Stimulated activated CD4-positive, alpha-beta T cell treated with anti-CD3 and anti-CD28 coated beads, TNF-alpha, amount 100 ng/mL, for 24 hours (primary cell): ENCODE measurements around the gene SMAD6.
"Not testable (repeated sequence)": the region's sequence is repeated elsewhere in the genome, so short reads cannot be mapped to it uniquely, and the experiment has no call there.

Experiments used
- DNase-seq, 3 experiments: peaks; one replicate each; pipeline ENCODE4 v3.0.0-alpha.2; 2020; ENCODE audit warnings: low read depth in 3 of 3

The SMAD6 gene

DNA sequence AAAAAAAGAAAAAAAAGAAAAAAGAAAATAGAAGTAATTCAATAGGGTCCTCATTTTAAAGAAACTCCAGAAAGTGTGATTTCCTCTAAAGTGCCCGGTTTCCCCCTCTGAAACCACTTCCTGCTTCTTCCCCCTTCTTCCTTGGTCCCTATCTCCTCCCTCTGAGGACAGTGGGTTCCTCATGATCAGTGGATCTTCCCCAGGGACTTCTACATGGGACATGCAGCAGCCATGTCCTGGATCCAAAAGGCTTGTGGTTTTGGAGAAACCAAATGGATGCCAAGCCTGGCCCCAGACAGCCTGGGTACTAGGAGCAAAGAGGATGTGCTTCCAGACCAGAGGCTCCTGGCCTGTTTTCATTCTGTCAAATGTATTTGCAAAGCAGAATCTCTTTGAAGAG, 26.6 kb upstream of the SMAD6 start:
- DNase-seq, result no peak

DNA sequence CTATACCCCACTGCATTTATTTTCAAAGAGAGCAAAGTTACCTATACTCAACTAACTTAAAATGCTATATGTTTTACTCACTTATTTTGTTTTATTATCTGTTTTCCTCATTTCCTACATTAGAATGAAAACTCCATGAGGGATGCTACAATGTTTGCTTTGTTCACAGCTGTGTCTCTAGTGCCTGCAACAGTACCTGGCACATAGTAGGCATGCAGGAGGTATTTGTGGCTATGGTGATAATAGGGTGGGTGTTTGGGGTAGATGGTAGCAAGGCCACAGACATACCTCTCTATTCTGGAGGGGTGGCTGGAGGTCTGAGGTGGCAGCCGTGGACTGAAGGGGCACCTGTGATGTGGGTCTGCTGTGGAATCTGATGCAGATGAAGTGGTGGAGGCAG, 24.7 kb upstream of the SMAD6 start:
- no peak for DNase-seq

DNA sequence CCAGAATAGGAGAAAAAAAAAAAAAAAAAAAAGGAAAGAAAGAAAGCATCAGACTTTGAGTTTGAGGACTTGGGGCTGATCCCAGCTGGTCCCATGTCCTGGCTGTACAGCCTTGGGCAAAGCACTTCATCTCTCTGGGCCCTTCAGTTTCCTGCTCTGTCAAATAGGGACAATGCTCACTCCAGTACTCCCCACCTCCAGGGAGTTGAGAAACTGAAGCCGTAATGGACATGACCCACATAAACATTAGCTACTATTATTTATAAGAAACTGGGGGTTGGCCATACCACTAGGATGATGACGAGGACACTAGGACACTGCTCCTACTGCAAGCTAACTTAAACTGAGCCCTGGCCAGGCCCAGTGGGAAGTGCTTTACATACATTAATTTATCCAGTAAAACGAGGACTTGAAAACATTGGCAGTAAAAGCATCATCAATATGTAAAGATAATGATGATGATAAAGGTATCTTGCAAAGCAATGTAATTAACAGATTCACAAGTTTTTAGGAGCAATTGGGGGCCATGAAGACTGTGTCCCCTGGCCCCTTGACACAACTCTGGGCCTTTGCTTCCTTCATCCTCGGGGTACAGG, 22.9 kb upstream of the SMAD6 start:
- DNase-seq, result no peak

DNA sequence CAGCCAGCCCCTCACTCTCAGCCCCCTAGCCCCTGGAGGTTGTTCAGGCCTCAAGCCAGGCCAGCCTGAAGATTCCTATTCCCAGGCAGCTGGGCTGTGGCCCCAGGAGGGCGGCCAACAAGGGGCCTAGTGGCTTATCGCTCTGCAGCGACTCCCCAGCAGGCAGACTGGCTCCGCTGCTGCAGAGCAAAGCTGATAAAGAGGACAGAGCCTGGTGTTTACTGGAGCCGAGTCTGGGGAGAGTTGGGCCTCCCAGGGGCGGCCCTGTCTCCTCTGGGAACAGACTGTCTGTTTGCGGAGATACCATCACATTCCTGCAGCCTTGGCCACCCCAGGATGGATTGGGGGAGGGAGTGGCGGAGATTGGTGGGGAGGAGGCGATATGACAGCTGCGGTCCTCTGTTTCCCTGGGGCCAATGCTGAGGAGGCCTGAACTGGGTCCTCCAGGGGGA, 22.4 kb upstream of the SMAD6 start:
- DNase-seq, result no peak

DNA sequence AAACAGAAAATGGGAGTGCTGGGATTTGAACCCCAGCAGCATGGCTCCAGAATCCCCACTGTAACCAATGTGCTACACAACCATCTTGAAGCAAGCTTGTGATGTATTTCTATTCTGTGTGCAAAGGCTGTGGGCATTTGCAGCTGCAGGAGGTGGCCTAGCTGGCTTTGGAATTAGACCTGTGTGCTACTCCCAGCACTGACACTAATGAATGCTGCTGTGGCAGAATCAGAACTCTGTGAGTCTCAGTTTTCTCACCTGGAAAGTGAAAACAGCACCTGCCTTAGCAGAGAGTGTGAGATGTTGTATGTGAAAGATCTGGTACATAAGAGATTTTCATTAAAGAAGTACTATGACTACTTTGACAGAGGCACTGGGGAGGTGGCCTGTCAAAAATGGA, 21.5 kb upstream of the SMAD6 start:
- DNase-seq, result no peak

DNA sequence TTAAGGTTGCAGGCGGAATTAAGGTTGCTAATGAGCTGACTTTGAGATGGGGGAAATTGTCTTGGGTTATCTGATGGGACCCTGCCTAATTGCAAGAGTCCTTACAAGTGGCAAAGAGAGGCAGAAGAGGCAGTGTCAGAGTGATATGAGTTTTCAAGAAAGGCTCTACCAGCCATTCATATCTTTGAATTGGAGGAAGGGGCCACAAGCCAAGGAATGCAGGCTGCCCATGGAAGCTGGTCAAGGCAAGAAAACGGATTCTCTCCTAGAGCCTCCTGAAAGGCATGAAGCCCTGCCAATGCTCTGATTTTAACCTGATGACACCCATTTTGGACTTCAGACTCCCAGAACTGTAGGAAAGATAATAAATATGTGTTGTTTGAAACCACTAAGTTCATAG, 20.6 kb upstream of the SMAD6 start:
- no peak for DNase-seq

DNA sequence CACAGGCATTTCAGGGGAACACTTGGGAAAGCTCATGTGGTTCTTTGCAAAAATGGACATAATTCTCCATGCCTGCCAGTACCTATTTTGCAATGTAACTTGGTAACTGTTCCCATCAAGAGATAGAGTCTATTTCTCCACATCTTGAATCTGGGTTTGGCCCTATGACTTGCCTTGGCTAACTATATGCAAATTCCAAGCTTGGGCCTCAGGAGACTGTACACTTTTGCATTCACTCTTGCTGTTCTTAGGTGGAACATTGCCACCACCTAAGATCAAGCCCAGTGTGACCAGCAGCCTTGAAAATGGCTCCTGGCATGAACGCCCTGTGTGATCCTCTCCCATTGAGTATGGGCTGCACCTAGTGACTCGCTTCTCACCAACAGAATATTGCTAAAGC, 19.8 kb upstream of the SMAD6 start:
- DNase-seq, result no peak

DNA sequence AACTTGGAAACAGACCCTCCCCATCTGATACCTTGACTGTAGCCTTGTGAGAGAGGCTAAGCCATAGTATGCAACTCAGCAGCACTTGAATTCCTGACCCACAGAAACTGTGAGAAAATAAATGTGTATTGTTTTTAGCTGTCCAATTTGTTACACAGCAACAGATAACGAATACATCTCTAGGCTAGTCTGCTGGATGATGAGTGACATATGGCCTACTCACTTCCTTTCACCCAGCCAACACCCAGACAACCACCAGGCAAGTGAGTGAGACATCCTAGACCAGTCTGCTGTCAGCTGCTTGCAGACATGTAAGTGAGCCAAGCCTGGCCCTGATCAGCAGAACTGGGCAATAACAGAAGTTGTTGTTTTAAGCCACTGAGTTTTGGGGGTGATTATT, 19.2 kb upstream of the SMAD6 start:
- no peak for DNase-seq

DNA sequence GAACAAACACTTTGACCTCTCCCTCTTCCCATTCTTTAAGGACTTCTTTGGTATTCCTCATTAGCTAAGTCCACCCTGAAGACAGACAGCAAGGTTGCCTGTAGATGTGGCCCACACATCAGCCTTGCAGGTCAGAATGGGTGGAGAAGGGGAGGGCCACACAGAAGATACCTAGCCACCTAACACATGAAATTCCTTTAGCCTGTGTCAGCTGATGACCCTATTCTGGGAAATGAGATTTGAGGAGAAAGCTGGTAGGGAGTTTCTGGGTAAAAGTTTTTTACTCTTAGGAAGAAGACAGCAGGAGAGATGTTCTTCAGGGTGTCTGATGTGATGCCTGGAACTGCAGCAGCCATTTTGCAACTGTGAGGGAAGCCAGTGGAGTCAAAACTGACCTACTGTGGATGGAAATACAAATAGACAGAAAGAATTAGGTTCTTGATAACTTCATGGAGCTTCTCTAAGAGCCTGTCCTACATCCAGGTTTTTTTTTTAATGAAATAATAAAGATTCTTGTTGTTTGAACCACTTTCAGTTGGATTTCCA, 17.8 kb upstream of the SMAD6 start:
- DNase-seq, result no peak

DNA sequence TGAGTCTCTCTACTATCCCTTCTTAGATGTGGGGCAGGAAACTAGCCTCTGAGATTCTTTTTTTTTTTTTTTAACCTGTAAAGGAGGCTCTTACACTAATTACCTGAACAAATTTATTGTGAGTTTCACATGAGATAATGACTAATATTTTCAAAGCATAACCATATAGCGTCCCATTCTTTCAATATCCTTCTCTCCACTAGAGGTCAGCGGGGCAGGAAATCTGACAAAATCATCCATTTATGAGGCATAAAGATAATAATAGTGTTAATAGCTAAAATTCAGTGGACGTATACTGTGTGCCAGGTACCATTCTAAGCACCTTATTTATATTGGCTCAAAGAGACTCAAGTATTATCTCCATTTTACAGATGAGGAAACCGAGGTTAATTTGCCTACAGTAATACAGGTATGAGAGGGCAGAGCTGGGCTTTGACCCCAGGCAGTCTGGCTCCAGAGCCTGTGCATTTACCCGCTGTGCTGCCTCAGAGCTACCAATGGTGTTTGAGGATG, 16.3 kb upstream of the SMAD6 start:
- no peak for DNase-seq

DNA sequence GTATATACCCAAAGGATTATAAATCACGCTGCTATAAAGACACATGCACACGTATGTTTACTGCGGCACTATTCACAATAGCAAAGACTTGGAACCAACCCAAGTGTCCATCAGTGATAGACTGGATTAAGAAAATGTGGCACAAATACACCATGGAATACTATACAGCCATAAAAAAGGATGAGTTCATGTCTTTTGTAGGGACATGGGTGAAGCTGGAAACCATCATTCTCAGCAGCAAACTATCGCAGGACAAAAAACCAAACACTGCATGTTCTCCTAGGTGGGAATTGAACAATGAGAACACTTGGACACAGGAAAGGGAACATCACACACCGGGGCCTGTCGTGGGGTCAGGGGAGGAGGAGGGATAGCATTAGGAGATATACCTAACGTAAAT, 11.1 kb upstream of the SMAD6 start:
- DNase-seq, result not testable (repeated sequence)

DNA sequence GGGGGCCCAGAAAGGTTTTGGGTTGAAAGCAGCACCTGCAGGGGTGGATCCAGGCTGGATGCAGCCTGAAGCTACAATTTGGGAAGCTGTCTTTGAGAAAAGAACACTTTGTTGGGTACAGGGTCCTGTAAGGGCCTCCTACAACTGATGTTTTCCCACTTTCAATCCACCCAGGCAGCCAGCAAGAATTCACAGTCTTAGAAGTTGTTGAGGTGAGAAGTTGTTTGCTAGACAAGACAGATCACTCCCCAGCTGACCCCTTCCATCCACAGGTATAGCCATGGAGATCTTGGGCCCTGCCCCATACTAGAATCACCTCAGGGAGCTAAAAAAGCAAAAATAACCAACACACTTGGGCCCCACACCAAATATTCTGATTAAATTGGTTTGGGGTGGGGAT, 10.3 kb upstream of the SMAD6 start:
- DNase-seq, result no peak

DNA sequence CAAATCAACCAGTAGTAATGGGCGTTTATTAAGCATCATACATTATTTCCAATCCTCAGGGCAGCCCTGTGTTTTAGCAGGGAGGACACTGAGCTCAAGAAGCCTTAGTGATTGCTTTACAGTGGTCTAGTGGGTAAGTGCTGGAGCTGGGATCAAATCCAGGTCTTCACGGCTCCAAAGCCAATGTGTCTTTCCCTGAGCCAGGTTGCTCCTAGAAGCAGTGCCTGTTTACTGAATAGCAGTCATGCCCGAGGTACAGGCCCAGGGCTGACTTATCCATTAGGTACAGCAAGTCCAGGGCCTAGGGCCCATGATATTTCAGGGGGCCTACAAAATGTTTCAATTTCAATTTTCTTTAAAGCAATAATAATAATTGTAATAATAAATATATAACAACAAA, 9.6 kb upstream of the SMAD6 start:
- DNase-seq, result no peak

DNA sequence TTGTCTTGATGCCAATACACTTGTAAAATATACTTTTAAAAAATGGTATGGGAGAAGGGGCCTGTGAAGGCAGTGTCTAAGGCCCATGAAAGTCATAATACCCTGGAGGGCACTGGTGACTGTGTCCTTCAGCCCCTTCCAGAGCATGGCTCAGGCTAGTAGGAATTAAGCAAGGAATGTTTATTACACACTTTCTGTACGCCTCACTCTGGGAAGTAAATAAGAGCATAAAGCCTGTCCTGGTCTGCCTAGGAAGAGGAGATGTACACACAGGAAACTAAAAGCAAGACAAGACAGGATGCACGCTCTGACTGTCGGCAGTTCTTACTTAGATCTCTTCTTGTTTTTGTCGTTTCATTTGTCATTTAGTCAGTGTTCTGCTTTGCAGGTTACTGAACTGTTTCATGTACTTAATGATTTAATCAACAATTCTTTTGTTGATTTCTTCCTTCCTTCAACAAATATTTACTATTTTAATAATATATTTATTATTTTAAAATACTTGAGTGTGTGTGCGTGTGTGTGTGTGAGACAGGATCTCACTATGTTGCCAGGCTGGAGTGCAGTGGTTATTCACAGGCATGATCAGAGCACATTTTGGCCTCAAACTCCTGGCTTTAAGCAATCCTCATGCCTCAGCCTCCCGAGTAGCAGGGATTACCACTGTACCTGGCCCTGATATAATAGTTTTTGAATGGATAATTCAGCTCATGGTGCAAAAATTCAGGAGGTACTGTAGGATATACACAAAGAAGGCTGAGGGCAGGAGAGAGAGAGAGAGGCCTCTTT, 9.0 kb upstream of the SMAD6 start:
- no peak for DNase-seq

DNA sequence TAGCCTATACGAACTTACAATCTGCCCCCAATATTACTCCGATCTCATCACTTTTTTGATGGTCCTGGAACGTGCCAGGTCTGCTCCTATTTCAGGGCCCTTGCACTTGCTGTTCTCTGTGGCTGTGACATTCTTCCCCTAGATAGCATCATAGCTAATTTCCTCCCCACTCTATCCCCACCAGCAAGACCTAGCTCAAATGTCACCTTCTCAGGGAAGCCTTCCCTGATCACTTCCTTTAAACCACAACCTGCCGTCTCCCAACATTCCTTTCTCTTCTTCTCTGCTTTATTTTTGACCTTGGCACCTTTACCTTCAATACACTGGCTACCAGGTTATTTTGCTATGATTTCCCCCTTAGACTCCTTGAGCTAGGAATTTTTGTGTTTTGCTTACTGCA, 5.3 kb upstream of the SMAD6 start:
- DNase-seq, result no peak

DNA sequence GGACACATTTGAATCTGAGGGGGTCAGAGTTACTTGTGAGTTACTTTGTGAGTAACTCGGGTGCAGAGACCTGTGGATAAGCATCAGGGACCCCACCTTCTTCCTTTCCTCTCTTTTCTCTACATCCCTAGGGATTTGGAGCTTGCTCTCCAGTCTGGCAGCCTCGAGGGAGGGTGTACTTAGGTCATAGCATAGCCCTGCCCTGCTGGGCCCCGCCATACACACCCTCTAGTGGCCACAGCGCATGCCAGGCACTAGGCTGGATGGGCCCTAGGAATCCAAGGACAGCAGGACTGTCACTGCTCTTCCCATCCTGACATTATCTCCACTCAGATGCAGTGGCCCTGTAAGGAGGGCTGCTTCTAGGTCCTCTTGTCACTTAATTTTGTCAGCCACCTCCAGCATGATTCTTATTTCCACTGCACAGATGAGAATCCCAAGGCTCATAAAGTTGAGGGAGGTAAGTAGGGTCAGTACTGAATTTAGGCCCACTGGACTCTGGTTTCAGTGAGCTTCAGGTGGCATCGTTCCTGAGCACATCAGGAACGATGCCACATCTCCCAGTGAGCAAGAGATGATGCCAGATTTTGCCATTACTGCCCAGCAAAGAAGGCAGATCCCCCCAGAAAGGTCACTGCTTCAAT, 3.6 kb upstream of the SMAD6 start:
- no peak for DNase-seq

DNA sequence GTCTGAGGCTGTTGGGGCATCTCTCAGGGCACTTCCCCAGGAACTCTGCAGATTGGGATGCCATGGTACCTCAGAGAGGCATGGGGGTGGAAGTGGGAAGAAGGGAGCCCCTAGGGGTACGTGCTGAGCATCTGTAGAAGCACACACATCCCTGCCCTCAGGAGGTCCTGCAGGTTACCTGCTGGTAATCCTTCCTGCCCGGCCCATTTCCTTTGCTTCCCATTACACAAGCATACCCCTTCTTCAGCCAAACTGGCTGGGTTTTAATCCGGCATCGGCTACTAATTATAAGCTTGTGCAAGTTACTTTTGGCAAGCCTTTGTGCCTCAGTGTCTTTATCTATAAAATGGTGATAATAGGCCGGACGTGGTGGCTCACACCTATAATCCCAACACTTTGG, 3.1 kb upstream of the SMAD6 start:
- DNase-seq, result no peak

DNA sequence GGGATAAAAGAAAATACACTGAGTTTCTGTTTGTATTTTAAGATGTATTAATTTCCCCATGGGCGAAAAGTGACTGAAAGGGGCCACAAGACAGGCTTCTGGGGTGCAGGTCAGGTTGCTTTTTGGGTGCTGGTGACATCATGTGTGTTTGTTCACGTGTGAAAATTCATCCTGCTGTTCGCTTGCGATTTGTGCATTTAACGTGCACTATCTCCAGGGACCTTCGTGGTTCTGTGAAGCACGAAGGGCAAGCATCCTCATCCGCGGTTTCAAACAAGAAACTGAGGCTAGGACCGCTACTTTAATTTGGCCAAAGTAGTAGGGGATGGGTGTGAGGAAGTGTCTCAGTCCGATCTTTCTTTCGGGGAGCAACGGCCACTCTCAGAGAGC, 1.6 kb upstream of the SMAD6 start:
- no peak for DNase-seq

DNA sequence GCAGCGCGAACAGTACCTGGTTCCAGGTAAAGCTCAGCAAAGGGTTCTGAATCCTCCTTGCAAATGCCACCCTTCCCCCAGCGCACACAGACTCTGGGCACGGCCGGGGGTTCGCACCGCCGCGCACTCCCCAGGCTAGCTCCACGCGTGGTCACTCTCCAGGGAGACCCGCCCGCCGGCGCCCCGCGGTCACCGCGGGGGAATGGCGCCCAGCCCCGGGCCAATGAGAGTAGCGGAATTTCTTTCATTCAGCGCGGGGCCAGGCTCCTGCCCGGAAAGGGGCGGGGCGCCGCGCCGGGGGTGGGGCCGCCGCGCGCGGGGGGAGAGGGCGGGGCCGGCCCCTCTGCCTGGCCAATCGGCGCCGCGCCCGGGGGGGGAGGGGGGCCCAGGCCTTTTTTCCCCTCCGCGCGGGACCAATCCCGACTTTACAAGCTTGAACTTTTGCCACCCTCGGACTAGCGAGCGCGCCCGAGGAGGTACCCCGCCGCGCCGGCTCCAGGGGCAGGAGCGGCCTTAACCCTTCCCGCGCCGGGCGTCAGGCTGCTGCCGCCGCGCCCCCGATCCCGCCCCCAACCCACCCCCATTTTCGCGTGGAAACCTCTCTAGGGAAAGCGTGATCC, 1.1 kb upstream of the SMAD6 start:
- DNase-seq, result peak; percentile 68 to 88 (median 73)

DNA sequence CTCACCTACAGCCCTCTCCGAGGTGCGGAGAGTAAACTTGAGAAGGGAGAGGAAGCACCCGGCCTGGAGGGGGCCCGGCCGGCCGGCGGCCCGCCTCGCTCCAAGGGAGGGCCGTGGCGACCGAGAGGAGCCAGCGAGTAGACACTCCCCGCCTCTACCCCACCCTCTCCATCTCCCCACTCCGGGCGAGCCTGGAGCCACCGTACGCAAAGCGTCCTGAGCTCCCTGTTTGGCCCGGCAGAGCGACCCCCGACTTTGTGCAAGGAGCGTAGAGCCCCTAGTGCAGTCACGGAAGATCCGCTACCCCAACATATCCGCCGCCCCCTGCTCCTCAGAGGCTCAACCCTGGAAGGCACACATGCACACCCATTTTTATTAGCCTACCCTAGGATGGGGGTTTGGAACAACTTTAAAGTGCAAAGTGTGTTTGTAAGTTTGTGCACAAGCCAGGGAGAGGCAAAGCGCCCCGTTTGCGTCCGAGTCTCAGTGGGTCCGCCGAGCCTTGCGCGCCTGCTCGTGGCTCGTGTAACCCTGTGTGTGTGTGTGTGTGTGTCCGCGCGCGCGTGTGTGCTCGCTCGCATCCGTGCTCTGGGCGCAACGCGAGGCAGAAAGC, 508 bp upstream of the SMAD6 start:
- no peak for DNase-seq

DNA sequence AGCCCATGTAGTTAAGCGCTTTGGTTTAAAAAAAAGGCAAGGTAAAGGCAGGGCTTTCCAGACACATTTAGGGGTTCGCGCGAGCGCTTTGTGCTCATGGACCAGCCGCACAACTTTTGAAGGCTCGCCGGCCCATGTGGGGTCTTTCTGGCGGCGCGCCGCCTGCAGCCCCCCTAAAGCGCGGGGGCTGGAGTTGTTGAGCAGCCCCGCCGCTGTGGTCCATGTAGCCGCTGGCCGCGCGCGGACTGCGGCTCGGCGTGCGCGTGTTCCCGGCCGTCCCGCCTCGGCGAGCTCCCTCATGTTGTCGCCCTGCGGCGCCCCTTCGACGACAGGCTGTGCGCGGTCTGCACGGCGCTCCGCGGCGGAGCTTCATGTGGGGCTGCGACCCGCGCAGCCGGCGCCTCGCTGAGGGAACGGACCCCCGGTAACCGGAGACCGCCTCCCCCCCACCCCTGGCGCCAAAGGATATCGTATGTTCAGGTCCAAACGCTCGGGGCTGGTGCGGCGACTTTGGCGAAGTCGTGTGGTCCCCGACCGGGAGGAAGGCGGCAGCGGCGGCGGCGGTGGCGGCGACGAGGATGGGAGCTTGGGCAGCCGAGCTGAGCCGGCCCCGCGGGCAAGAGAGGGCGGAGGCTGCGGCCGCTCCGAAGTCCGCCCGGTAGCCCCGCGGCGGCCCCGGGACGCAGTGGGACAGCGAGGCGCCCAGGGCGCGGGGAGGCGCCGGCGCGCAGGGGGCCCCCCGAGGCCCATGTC, 927 bp downstream of the SMAD6 start:
- no peak for DNase-seq
